Measurements from ENCODE around the gene CTSH.
"Not testable (repeated sequence)": the region's sequence is repeated elsewhere in the genome, so short reads cannot be mapped to it uniquely, and the experiment has no call there.

The CTSH gene

DNA sequence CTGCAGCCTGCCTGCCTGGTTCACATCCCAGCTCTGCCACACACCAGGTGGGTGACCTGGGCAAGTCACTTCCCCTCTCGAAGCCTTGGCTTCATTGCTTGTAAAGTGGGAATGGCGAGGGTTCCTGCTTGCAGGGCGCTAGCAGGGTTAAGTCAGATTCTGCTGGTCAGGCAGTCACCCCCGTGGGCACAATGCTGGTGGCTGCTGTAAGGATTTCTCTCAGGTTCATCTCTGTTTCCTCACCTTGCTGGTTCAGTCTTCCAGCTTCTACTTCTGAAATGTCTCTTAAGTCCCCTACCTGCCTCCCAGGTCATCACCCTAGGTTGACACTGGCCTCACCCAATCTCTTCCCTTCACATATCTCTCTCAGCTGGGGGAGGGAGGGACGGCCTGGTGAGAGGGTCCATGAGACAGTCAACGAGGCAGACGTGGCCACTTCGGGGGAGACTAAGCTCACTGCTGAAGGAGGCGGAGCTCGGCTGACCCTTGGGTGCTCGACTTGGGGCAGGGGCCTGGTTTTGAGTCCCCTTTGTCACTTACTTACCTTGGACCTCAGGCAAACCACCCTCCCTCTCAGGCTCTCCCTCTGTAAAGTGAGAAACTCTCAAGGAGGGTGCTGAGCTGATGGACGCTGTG, 11.5 kb downstream of the CTSH start:
- DNase-seq (ENCODE audit: low read depth), result no peak
- no peak overlapping the region for H3K4me3 ChIP-seq (ENCODE audit: low read length)
- TF ChIP-seq, protein P1, sequence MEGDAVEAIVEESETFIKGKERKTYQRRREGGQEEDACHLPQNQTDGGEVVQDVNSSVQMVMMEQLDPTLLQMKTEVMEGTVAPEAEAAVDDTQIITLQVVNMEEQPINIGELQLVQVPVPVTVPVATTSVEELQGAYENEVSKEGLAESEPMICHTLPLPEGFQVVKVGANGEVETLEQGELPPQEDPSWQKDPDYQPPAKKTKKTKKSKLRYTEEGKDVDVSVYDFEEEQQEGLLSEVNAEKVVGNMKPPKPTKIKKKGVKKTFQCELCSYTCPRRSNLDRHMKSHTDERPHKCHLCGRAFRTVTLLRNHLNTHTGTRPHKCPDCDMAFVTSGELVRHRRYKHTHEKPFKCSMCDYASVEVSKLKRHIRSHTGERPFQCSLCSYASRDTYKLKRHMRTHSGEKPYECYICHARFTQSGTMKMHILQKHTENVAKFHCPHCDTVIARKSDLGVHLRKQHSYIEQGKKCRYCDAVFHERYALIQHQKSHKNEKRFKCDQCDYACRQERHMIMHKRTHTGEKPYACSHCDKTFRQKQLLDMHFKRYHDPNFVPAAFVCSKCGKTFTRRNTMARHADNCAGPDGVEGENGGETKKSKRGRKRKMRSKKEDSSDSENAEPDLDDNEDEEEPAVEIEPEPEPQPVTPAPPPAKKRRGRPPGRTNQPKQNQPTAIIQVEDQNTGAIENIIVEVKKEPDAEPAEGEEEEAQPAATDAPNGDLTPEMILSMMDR (IDR thresholded peaks at IDR 0.05; ENCODE audit: insufficient read depth, low read depth, low read length, missing control alignments), result no peak

DNA sequence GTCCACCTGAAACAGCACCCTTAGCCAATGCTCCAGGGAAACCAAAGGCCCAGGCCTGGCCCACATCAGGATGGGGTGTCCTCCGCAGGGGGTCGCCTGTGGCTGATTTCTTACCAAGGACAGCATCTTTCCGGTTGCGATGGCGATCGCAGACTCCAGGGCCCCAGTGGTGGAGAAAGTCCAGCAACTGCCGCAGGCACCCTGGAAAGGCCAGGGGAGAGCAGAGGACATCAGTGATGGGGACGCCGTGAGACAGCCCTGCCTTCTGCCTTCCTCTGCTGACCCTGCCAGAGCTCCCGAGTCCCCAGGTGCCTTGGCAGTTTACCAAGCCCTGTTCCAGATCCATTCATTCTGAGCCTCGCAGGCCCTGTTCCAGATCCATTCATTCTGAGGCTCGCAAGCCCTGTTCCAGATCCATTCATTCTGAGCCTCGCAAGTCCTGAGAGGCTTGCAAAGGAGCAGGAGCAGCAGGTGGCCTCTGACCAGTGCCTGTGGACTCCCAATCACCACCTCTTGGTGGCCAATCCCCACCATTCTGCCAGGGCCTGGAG, 12.5 kb downstream of the CTSH start:
- DNase-seq (ENCODE audit: low read depth), result no peak

DNA sequence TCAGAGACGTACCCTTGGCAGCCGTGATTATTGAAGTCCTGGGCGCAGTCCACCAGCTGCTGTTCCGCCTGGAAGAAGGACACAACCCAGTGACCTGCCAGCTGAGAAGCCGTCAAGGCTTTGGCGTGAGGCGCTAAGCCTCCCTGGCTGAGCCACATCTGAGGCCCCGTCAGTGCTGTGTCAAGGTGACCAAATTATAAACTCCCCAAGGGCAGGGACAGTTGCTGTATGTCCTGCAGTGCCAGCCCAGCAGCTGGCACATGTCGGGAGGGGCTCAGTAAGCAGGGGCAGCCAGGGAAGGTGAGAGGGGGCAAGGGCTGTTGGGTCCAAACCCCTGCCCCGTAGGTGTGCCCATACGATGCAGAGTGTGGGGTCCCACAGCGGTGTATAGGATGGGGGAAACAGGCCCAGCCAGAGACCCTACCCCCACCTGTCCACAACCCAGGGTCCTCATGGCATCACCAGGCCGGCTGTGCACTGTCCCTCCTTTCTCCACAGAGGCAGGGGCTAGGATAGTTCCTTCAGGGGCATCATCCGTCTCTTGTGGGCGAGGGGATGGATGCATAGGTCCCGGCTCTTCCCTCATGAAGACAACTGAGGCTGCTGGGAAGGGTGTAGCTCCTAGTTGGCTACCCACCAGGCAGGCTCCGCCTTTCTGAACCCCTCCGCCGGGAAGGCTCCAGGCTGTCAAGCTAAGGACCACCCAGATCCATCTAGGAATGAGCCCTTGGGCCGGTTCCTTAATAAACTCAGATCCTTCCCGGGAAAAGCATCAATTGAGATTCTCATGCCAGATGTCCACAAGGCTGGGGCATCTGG, 13.2 kb downstream of the CTSH start:
- H3K4me3 ChIP-seq (ENCODE audit: low read length), result no peak overlapping the region
- TF ChIP-seq, protein P1 (IDR thresholded peaks at IDR 0.05; ENCODE audit: insufficient read depth, low read depth, low read length, missing control alignments), result no peak
- DNase-seq (ENCODE audit: low read depth), result no peak

More for the DNA sequence above, 12.5 kb downstream of the CTSH start:
- TF ChIP-seq, protein P1 (IDR thresholded peaks at IDR 0.05; ENCODE audit: insufficient read depth, low read depth, low read length, missing control alignments), result no peak
- H3K4me3 ChIP-seq (ENCODE audit: low read length), result no peak overlapping the region

DNA sequence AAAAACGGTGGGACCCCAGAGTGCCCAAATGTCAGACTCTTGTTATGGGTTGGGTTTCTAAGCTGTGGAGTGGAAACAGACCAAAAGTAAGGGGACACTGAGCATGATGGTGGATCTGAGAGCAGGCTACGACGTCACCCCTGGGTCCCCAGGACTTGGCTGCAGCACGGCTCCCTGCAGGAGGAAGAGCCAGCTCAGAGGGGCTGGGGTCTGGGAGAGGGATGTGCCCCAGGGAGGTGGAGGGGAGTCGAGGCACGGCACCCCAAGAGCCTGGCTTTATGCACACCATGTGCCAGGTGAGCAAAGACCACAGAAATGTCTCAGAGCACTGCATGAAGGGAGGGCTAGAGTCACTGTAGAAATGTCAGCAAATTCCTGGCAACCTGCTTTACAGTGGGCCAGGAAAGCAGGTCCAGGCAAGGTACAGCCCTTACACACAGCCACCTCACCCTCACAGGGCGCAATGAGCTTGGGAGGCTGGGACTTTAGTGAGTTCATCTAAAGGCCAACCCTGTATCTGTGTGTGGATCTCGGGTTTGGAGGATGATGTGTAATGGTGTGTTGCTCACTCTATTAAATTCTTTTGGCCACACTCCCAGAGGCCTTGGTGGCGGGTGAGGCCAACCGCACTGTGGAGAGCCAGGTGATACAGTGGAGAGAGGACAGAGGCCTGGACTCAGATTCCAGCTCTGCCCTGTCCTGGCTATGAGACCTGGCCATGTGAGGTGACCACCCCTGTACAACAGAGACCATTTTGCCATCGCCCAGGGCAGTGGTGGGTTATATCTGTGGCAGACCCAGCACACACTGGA, 14.1 kb downstream of the CTSH start:
- DNase-seq (ENCODE audit: low read depth), result peak; percentile 99
- no peak overlapping the region for H3K4me3 ChIP-seq (ENCODE audit: low read length)
- TF ChIP-seq, protein P1 (IDR thresholded peaks at IDR 0.05; ENCODE audit: insufficient read depth, low read depth, low read length, missing control alignments), result no peak

DNA sequence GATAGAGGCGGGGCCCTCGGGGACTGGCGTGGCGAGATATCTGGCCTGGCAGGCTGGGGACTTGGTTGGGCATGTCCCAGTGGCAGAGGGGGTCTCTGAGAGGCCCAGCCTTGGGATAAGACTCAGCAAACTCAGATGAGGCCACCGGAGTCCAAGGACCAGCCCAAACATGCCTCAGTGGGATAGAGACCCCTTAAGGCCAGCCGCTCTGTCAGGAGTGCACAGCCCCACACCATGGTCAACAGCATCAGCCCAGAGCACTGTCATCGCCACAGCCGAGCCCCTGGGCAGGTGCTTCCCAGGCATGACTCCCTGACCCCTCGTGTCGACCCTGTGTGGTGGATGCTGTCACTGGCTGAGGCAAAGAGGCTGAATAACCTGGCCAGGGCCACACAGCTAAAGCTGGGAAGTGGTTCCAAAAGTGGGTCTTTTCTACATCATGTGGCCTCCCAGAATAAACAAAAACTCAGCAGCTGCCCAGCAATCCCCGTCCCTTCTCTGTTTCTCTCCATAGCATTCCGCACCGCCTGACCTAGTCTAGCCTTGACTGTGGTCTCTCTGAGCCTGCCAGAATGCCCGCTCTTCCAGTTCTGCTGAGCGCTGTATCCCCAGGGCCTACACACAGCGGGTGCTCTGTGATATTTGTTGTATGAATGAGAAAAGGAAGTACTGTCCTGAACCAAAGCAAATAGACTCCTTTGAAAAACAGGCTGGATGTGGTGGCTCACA, 15.1 kb downstream of the CTSH start:
- TF ChIP-seq, protein P1 (IDR thresholded peaks at IDR 0.05; ENCODE audit: insufficient read depth, low read depth, low read length, missing control alignments), result no peak
- DNase-seq (ENCODE audit: low read depth), result peak; percentile 46
- no peak overlapping the region for H3K4me3 ChIP-seq (ENCODE audit: low read length)

DNA sequence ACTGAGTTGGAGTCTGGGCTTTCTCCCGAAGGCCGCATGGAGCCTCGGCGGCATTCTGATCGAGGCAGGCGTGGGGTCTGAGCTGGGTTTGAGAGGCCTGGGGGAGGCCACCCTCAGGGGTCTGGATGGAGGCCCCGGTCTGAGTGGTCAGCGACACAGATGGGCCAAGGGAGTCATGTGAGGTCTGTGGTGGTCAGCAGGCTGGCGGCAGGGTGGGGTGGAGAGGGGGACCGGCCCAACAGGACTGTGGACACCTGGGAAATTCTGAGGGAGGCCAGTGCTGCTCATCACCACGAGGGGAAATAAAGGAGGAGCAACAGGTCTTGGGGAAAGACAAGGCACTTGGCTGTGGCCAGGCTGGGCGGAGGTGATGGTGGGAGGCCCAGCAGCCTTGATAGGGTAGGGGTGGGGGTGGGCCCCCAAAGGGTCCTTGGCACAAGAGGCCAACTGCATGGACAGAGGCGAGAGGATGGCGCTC, 16.2 kb downstream of the CTSH start:
- H3K4me3 ChIP-seq (ENCODE audit: low read length), result no peak overlapping the region
- no peak for DNase-seq (ENCODE audit: low read depth)
- TF ChIP-seq, protein P1 (IDR thresholded peaks at IDR 0.05; ENCODE audit: insufficient read depth, low read depth, low read length, missing control alignments), result no peak

DNA sequence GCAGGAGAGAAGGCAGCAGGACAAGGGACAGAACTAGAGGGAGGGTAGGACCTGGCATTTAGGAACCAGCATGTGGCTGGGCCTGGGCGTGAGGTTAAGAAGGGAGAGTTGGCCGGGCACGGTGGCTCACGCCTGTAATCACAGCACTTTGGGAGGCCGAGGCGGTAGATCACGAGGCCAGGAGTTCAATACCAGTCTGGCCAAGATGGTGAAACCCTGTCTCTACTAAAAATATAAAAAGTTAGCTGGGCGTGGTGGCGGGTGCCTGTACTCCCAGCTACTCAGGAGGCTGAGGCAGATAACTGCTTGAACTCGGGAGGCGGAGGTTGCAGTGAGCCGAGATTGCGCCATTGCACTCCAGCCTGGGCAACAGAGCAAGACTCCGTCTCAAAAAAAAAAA, 16.7 kb downstream of the CTSH start:
- not testable (repeated sequence) for DNase-seq (ENCODE audit: low read depth); H3K4me3 ChIP-seq (ENCODE audit: low read length)

Measured in epithelial cell of esophagus (primary cell).